Measurements from ENCODE around the gene BACH2. TPM values are rescaled to one million over a fixed set of nuclear protein-coding genes. Genes with fewer than 3 reads are reported as not detected.
A peak's percentile ranks its signal among the peaks of the same experiment; 100 is the strongest.
"Not testable (repeated sequence)": the region's sequence is repeated elsewhere in the genome, so short reads cannot be mapped to it uniquely, and the experiment has no call there.

Gene BACH2
- polyA plus RNA-seq, 12 donors = 4.4 to 11.8 (median 5.3) TPM; not detected in 1

- DNase-seq = peak; percentile 69
Measured at GRCh38 chr6:90284236-90285041, 12.2 kb downstream of the BACH2 start.

- DNase-seq = not testable (repeated sequence)
Measured at GRCh38 chr6:90282265-90282664, 14.4 kb downstream of the BACH2 start.

DNA sequence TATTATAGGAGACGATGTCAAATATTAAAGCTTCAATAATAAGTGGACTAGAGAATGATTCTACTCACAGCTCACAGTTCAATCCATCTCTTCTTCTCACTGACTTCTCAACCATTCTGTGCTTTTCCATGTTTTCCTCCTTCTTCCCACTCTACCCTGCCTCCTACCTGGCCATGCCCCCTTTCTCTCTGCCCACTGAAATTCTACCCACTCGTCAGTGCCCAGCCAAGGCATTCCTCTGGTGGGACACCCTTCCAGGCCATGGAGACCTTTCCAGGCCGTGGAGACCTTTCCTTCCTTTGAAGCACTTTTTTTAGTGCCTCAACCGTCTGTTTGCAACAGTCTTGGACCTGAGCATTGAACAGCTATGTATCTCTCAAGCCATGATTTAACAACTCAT lies 18.5 kb downstream of the BACH2 start:
- DNase-seq = no peak

DNA sequence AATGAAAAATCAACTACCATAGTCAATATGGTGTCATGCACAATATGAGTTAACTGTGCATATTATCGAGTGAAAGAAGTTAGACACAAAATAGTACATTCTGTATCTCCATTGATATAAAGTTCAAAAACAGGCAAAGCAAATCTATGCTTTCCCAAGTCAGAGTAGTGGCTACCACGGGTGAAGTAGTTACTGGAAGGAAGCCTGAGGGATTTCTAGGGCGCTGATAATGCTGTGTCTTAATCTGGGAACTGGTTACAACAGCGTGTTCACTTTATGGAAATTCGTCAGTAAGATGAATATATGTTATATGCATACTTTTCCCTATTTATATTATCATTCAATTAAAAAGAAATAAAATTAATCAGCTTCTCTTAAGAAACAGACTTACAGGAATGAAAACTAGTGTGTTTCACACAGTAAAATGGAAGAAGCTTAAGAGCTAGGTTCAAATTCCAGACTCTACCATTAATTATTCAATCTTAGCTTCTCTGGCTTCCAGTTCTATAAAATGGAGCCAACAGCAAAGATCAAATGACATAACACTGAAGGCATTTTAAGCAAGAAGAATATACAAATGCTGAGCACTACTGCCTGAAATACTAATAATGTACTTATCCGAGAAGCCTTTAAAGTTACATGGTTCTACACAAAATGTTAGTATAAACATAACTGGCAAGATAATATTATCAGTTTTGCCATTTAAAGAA lies 19.2 kb downstream of the BACH2 start:
- no peak for DNase-seq

- no peak for DNase-seq
Measured at GRCh38 chr6:90274451-90275030, 22.1 kb downstream of the BACH2 start.

GRCh38 chr6:90273863-90274262 lies 22.8 kb downstream of the BACH2 start:
- no peak for DNase-seq

DNA sequence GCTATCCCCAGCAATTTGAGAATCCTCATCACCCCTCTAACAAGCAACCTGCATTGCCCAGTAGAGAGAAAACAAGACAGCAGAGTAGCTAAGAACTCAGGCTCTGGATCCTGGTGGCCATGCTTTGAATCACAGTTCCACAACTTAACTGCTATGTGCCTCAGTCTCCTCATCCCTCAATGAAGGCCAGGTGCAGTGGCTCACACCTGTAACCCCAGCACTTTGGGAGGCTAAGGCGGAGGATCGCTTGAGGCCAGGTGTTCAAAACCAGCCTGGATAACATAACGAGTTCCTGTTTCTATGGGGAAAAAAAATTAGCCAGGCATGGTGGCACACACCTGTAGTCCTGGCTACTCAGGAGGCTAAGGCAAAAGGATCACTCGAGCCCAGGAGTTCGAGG lies 23.7 kb downstream of the BACH2 start:
- DNase-seq = no peak

DNA sequence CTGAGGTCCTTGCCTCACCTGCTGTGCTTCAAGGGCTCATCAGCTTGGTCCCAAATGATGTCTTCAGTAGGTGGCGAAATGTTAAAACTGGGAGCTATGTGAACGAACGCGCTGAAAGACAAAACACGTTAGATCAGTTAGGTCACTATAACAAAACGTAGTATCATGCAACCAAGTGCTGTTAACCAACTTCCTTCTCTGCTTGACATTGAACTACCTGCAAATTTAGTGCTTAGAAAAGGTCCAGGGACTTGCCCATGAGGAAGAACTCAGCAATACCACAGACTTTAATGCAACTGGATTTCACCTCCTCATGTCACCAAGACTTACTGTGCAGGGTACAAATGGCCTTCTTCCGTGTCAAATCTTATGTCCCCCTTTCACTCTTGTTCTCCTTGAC lies 24.8 kb downstream of the BACH2 start:
- no peak for DNase-seq

- DNase-seq = no peak
Measured at GRCh38 chr6:90269334-90269733, 27.3 kb downstream of the BACH2 start.

DNA sequence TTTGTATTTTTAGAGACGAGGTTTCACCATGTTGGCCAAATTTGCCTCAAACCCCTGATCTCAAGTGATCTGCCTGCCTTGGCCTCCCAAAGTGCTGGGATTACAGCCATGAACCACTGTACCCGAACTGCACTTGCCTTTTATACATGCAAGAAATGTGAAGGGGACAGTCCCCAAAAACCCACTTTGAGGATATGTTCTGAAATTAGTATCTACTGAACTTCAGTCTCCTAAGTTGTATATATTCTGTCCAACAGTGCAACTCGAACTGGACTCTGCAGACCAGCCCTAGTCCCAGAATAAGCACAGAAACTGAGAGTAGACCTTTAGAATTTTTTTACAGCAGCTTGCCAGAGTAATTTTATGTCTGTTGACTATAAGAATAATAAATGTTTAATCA lies 28.5 kb downstream of the BACH2 start:
- DNase-seq = no peak

GRCh38 chr6:90266905-90267621 lies 29.6 kb downstream of the BACH2 start:
- DNase-seq = no peak

DNA sequence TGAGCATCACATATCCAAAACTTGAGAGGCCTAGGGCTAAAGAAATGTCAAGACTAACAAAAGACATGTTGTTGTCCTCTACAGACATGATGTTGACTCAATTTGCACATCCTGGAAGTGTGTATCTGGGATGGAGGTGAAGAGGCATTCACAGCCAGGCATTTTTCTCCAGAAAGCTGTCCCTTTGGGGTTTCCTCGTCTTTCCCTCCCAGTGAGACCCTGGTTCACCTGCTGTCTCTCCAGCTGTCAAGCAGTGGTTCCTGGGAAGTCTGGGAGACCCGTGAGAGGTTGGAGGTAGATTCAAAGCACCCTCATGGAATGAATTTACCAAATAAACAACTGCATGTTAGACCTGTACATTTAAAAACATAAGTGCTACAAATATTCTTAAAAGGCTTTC lies 32.1 kb downstream of the BACH2 start:
- DNase-seq = no peak

GRCh38 chr6:90263633-90264032 lies 33.0 kb downstream of the BACH2 start:
- DNase-seq = no peak

- DNase-seq = no peak
Measured at GRCh38 chr6:90261801-90262200, 34.8 kb downstream of the BACH2 start.

- no peak for DNase-seq
Measured at GRCh38 chr6:90257486-90257738, 39.2 kb downstream of the BACH2 start.

- no peak for DNase-seq
Measured at GRCh38 chr6:90256698-90257485, 39.8 kb downstream of the BACH2 start.

- DNase-seq = no peak
Measured at GRCh38 chr6:90253631-90254030, 43.0 kb downstream of the BACH2 start.

DNA sequence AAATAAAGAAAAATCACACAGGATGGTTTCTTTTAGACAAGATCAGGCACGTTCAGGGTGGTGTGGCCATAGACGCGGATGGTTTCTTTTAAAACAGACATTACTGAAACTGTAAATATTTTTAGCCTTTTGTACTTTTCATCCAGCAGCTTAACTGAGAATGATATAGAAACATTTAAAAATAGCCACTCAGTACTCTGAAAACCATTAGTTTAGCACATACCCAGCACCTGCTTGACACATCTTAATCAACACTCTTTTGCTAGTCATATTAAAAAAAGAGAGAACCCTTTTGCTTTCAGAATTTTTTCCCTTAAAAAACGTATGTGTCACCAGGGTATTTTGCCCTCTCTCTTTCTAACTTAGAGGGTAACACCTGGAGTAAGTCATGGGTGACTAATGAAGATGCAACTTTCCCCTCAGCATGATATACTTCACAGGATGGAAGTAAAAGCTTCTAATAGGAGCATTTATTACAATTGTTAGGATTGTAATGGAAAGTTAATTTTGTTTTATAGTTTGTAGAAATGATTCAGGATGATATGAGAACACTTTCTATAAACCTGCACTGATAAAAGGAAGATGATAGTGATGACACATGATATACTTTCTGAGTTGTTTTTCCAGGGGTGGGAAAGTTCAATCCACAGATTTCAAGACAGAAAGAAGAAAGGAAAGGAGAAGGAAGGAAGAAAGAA lies 45.2 kb downstream of the BACH2 start:
- DNase-seq = no peak

DNA sequence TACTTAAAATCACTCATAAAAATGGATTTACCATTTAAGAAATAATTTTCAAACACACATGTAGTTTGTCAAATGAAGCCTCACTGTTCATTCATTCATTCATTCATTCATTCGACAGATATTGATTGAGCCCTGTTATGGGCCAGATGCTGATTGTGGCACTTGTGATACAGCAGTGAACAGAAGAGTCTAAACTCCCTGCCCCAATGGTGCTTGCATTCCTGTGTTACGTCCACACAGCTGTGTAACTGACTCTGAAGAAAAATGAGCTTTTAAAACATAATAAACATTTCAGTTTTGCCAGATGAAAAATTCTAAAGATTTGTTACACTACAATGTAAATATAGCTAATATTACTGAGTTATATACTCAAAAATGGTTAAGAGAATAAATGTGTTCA lies 46.2 kb downstream of the BACH2 start:
- DNase-seq = no peak

- no peak for DNase-seq
Measured at GRCh38 chr6:90249458-90249857, 47.2 kb downstream of the BACH2 start.

DNA sequence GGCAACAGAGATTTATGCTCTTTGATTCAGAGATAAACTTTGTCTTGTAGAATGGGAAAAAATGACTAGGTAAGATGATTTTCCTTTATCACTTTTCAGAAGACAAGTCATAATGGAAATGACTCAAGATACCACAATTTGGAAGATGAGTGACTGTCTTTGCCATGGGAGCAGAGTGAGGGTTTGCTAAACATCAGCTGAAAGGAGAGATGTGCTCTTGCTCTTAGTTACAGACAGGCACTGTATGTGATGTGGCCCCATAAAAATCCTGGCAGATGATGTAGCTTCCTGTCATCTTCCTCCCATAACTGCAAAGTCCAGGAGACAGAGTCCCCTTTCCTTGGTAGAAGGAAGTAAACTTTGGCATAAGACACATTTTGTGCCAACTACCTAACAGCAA lies 47.6 kb downstream of the BACH2 start:
- no peak for DNase-seq

All from muscle of arm (tissue), 12 donors.